T1000 (cell line): ENCODE results near the gene FGD5.

ENCODE experiments used
- DNase-seq: peaks from one replicate; lab custom pipeline; 2025; ENCODE audit warnings: mixed read lengths; lab: John Stamatoyannopoulos, UW

FGD5 gene

GRCh38 chr3:14980689-14981088 lies 161.9 kb downstream of the FGD5 start:
- DNase-seq: no peak
